DND-41 (cell line): ENCODE measurements around the gene CIRBP.

Experiments used
- CTCF ChIP-seq: IDR thresholded peaks from 2 replicates; pipeline ENCODE4 v1.5.1; 2012; ENCODE audit warnings: borderline replicate concordance, low read length, moderate library complexity, mild to moderate bottlenecking; ENCODE audit not compliant: poor library complexity, severe bottlenecking; ENCODE audit errors: extremely low read depth
- EZH2 ChIP-seq: IDR thresholded peaks from 3 replicates; pipeline ENCODE4 v1.6.1; 2012; ENCODE audit warnings: borderline replicate concordance, low read depth, mild to moderate bottlenecking, moderate library complexity, low read length, inconsistent platforms; ENCODE audit not compliant: severe bottlenecking

GRCh38 chr19:1271528-1272422, 2.6 kb downstream of the CIRBP start:
- TF ChIP-seq CTCF (no peak), EZH2 (no peak)
